ENCODE results near the gene MAPK11. TPM values are rescaled to one million over a fixed set of nuclear protein-coding genes. Genes with fewer than 3 reads are reported as not detected.

Gene MAPK11
- total and polyA plus RNA-seq, 9 of the 15 experiments (the other 6 are each of a cell fraction or from before 2014, with no cell fraction given), result 0.06 to 14.6 (median 5.3) TPM

GRCh38 chr22:50285568-50286229 lies 15.5 kb upstream of the MAPK11 start:
- peaks cover 42% of the 10 kb centered on the region; the same call in 1 of the 3 replicates for H3K36me3 ChIP-seq (ENCODE audit: control insufficient read depth, insufficient read depth, low read length)
- no TSS peak for BruUV-seq (replicated peaks)
- WGBS (ENCODE audit: insufficient coverage, low coverage, missing lambda C conversion rate), result 99% methylated on average over 15 of the region's 34 CpGs
- TF ChIP-seq LARP7 (IDR thresholded peaks at IDR 0.05) (no peak), POLR2A (conservative IDR thresholded peaks at IDR 0.05) (no peak), HSF4 (CRISPR knock-in tag; IDR thresholded peaks at IDR 0.05; ENCODE audit: borderline replicate concordance) (no peak), ZBTB34 (CRISPR knock-in tag; IDR thresholded peaks at IDR 0.05) (no peak), ARID3A (IDR thresholded peaks at IDR 0.05; ENCODE audit: borderline replicate concordance, low read depth, low read length) (no peak), NFXL1 (CRISPR knock-in tag; IDR thresholded peaks at IDR 0.05) (no peak), PTTG1 (tag; IDR thresholded peaks at IDR 0.05; ENCODE audit: low read depth) (no peak), ZBTB40 (IDR thresholded peaks at IDR 0.05) (no peak), ZBTB40 (CRISPR knock-in tag; IDR thresholded peaks at IDR 0.05) (no peak), CSDE1 (IDR thresholded peaks at IDR 0.05) (no peak), CCNT2 (IDR thresholded peaks at IDR 0.05; ENCODE audit: borderline replicate concordance, extremely low read depth, insufficient read length, low read depth, low read length) (no peak)

More at GRCh38 chr22:50285568-50286229, 15.5 kb upstream of the MAPK11 start:
- no peak overlapping the region; a peak in 1 of 4 replicates for H3K9ac ChIP-seq (ENCODE audit: insufficient read depth in 1 of 2, low read depth in 2 of 2, low read length in 2 of 2)
- no peak overlapping the region for H2AFZ ChIP-seq (ENCODE audit: low read depth, low read length)
- DNase-seq (ENCODE audit: extremely low read depth in 1 of 4, low spot score in 3 of 4), result no peak
- H3K27ac ChIP-seq (ENCODE audit: extremely low read depth, low read depth, low read length), result no peak overlapping the region
- in situ Hi-C loops (cut with MboI), result no loop called here
- CTCF ChIA-PET (ENCODE audit: low intra/inter-chr PET ratio), result no interaction called here
- H3K9me3 ChIP-seq (replicated peaks; ENCODE audit: control insufficient read depth, insufficient read depth, low read depth, low read length), result no peaks in the 10 kb centered on the region
- no peaks in the 10 kb centered on the region for H3K27me3 ChIP-seq (ENCODE audit: control insufficient read depth in 2 of 2, insufficient read depth in 2 of 2, low read length in 2 of 2)
- H3K9me1 ChIP-seq (ENCODE audit: control insufficient read depth, insufficient read depth, low read length), result no peaks in the 10 kb centered on the region
- no peak for FAIRE-seq
- intact Hi-C loops (cut with micrococcal nuclease), result no loop called here
- ATAC-seq, result no peak
- no peak overlapping the region for H3K4me2 ChIP-seq (ENCODE audit: insufficient read depth, low read length)
- no peaks in the 10 kb centered on the region for H3K79me2 ChIP-seq (ENCODE audit: control insufficient read depth, insufficient read depth, low read length)
- POLR2A ChIA-PET, result no interaction called here
- no peak overlapping the region for H3K4me3 ChIP-seq
- no peaks in the 10 kb centered on the region for H4K20me1 ChIP-seq (replicated peaks; ENCODE audit: control insufficient read depth, insufficient read depth, low read length)
- peaks cover 0 to 18% of the 10 kb centered on the region in 2 experiments; a peak in 1 of 5 replicates for H3K4me1 ChIP-seq (replicated peaks in 1 of 2; ENCODE audit: control insufficient read depth in 2 of 2, insufficient read depth in 2 of 2, low read length in 2 of 2)

All from K562 (cell line).